Thyroid gland (tissue), 4 donors: ENCODE data around the gene CC2D2A.

Experiments used
- POLR2A ChIP-seq, 2 donors: fragments of 450-650 bp; IDR thresholded peaks; one replicate each; pipeline ENCODE4 v1.6.1; 2017; ENCODE audit warnings: antibody characterized with exemption in 2 of 2, mild to moderate bottlenecking in 2 of 2, moderate library complexity in 1 of 2
- TF ChIP-seq, protein P1 (sequence below), 6 experiments: fragments of 200-600 bp in 3 of 6; fragments of 450-650 bp in 3 of 6; sonication (generic) in 3 of 6; IDR thresholded peaks; one replicate each; pipeline ENCODE4 v1.5.1; 2016 to 2019; ENCODE audit warnings: antibody characterized with exemption in 6 of 6, mild to moderate bottlenecking in 2 of 6, inconsistent platforms in 1 of 6, moderate library complexity in 1 of 6

DNA sequence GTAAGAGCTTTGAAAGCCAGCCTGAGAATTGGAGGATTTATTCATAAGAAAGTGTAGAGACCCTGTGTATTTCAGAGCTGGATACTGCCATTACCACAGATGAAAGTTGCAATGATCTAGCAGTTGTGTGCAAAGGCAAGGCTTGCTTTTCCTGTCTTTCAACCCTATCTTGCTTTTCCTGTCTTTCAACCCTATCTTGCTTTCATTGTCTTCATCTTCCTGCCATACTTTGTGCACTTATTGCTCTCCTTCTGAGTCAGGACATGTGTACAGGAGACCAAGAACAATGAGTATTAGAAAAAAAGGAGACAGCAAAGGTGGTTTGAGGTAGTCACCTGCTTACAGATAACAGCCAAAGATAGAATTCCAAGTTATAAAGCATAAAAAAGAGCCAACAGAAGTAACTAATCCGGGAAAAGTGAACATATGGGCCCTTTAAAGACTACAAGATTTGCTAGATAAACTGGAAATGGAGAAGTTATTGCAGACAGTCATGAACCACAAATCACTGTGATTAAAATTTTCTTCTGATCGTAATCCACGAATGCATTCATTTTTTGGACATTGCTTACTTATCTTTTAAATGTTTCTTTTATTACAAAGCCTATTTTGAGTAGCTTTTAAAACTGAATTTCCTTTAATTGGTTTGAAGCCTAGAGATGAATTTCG, 24.7 kb upstream of the CC2D2A start:
- TF ChIP-seq, protein P1, sequence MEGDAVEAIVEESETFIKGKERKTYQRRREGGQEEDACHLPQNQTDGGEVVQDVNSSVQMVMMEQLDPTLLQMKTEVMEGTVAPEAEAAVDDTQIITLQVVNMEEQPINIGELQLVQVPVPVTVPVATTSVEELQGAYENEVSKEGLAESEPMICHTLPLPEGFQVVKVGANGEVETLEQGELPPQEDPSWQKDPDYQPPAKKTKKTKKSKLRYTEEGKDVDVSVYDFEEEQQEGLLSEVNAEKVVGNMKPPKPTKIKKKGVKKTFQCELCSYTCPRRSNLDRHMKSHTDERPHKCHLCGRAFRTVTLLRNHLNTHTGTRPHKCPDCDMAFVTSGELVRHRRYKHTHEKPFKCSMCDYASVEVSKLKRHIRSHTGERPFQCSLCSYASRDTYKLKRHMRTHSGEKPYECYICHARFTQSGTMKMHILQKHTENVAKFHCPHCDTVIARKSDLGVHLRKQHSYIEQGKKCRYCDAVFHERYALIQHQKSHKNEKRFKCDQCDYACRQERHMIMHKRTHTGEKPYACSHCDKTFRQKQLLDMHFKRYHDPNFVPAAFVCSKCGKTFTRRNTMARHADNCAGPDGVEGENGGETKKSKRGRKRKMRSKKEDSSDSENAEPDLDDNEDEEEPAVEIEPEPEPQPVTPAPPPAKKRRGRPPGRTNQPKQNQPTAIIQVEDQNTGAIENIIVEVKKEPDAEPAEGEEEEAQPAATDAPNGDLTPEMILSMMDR (IDR thresholded peaks at IDR 0.05) = no peak
- TF ChIP-seq POLR2A (IDR thresholded peaks at IDR 0.05) = no peak
